Activated CD8-positive, alpha-beta memory T cell treated with anti-CD3 and anti-CD28 coated beads for 24 hours (primary cell): ENCODE results near the gene F8.

ENCODE experiments used
- DNase-seq: peaks from one replicate; pipeline ENCODE4 v3.0.0-alpha.2; 2020

F8 gene

GRCh38 chrX:155022585-155022984, at the start of gene F8:
Gene F8, minus strand, starts transcription at chrX:155022723. Its CDS starts 171 bp downstream, at chrX:155022552.
- DNase-seq = no peak

- DNase-seq = no peak
Measured at GRCh38 chrX:155071694-155072280, 49.3 kb upstream of the F8 start.

GRCh38 chrX:155070975-155071693, 48.6 kb upstream of the F8 start, which contains the start of the genes BRCC3, CMC4 and MTCP1:
Gene BRCC3, plus strand, starts transcription at chrX:155071508. Its CDS starts 20 bp downstream, at chrX:155071528.
Gene CMC4, minus strand, starts transcription at chrX:155071136. Its CDS starts 7,113 bp downstream, at chrX:155064023.
Gene MTCP1, minus strand, starts transcription at chrX:155071136. Its CDS starts 5,126 bp downstream, at chrX:155066010.
- peak; percentile 87 for DNase-seq

- no peak for DNase-seq
Measured at GRCh38 chrX:155070663-155070974, 48.1 kb upstream of the F8 start.

- no peak for DNase-seq
Measured at GRCh38 chrX:155070038-155070437, 47.5 kb upstream of the F8 start.

GRCh38 chrX:155069414-155069813, 46.9 kb upstream of the F8 start:
- DNase-seq = no peak

GRCh38 chrX:155068165-155068564, 45.6 kb upstream of the F8 start:
- no peak for DNase-seq

GRCh38 chrX:155065035-155065734, 42.7 kb upstream of the F8 start:
- DNase-seq = no peak

GRCh38 chrX:155061760-155062159, 39.2 kb upstream of the F8 start:
- DNase-seq = no peak

GRCh38 chrX:155056877-155057792, 34.6 kb upstream of the F8 start:
- peak; percentile 75 for DNase-seq

- DNase-seq = no peak
Measured at GRCh38 chrX:155056471-155056870, 33.9 kb upstream of the F8 start.

GRCh38 chrX:155055494-155055893, 33.0 kb upstream of the F8 start:
- DNase-seq = no peak

- DNase-seq = no peak
Measured at GRCh38 chrX:155054255-155054654, 31.7 kb upstream of the F8 start.

GRCh38 chrX:155053656-155054055, 31.1 kb upstream of the F8 start:
- DNase-seq = no peak

GRCh38 chrX:155052738-155053498, 30.4 kb upstream of the F8 start:
- DNase-seq = no peak

- DNase-seq = peak; percentile 61
Measured at GRCh38 chrX:155048977-155049619, 26.6 kb upstream of the F8 start.

- DNase-seq = no peak
Measured at GRCh38 chrX:155046811-155047528, 24.4 kb upstream of the F8 start.

- no peak for DNase-seq
Measured at GRCh38 chrX:155046129-155046810, 23.7 kb upstream of the F8 start.

- DNase-seq = no peak
Measured at GRCh38 chrX:155035688-155036087, 13.2 kb upstream of the F8 start.

GRCh38 chrX:155031657-155032056, 9.1 kb upstream of the F8 start:
- no peak for DNase-seq
